Lower lobe of right lung (tissue), 2 donors: Measurements from ENCODE around the gene TSPAN5. TPM values are rescaled to one million over a fixed set of nuclear protein-coding genes. Genes with fewer than 3 reads are reported as not detected.
"Not testable (repeated sequence)": the region's sequence is repeated elsewhere in the genome, so short reads cannot be mapped to it uniquely, and the experiment has no call there.

ENCODE experiments used
- ATAC-seq, 2 donors: fragments of 200-7000 bp; cut with Tn5 transposase; one replicate each; pipeline ENCODE4 v1.9.1; 2020 to 2022; ENCODE audit warnings: mild to moderate bottlenecking in 2 of 2, moderate library complexity in 2 of 2
- DNase-seq: peaks from one replicate; pipeline ENCODE4 v3.0.0-alpha.2; 2020
- H3K27ac ChIP-seq: fragments of 200-600 bp; one replicate; pipeline ENCODE4 v1.8.0; 2022
- H3K27me3 ChIP-seq: fragments of 200-600 bp; one replicate; pipeline ENCODE4 v1.8.0; 2022; ENCODE audit warnings: low read depth
- H3K36me3 ChIP-seq: fragments of 200-600 bp; one replicate; pipeline ENCODE4 v1.8.0; 2022; ENCODE audit warnings: mild to moderate bottlenecking
- H3K4me1 ChIP-seq: fragments of 200-600 bp; one replicate; pipeline ENCODE4 v1.8.0; 2022
- H3K4me3 ChIP-seq: fragments of 200-600 bp; one replicate; pipeline ENCODE4 v1.8.0; 2022; ENCODE audit warnings: mild to moderate bottlenecking
- H3K9me3 ChIP-seq: fragments of 200-600 bp; one replicate; pipeline ENCODE4 v1.8.0; 2022
- intact Hi-C: fragments of 100-400 bp; cut with DNase I; formaldehyde crosslinking; loops from one replicate; pipeline ENCODE4 v1.11.0; 2022
- total RNA-seq: library from RNA; stranded (reverse); fragmentation: NEBNext Ultra II Directional; extraction: Animal tissue kit (Norgen Biotek cat#: 25700); gene quantifications from one replicate; pipeline ENCODE4 v1.2.1, GENCODE V29; 2021
- TF ChIP-seq, protein P1 (sequence below): fragments of 200-600 bp; IDR thresholded peaks from one replicate; pipeline ENCODE4 v1.8.0; 2022; ENCODE audit warnings: antibody characterized with exemption, mild to moderate bottlenecking
- donor health status: DM: no; HTN: yes; CAD: no; lungs with severe emphysema.

Gene TSPAN5
- total RNA-seq, 1 donor from 2014 or later, result 5.7 TPM

DNA sequence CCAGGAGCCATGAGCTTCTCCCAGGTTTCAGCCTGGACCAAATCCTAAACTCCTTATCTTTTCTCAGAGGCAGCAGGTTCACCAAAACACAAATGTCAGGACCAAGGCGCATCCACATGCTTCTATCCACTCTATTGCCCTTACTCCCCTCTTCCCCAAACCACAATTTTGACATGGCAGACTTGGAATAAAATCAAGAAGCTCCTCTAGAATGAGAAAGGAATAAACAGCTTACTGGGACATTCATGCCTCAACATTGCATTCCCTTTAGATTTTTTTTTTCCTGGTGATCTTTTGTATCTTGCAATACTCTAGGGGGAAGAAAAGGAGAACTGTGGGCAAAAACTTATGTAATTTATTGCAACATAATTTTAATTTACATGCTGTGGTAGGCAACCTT is 119.1 kb downstream of the TSPAN5 start:
- no peaks in the 10 kb centered on the region for H3K4me1 ChIP-seq
- H3K4me3 ChIP-seq, result no peak overlapping the region
- H3K27ac ChIP-seq, result no peak overlapping the region
- H3K27me3 ChIP-seq, result no peaks in the 10 kb centered on the region
- no peaks in the 10 kb centered on the region for H3K9me3 ChIP-seq
- intact Hi-C loops, result no loop called here
- ATAC-seq (no peak), DNase-seq (no peak)
- TF ChIP-seq, protein P1, sequence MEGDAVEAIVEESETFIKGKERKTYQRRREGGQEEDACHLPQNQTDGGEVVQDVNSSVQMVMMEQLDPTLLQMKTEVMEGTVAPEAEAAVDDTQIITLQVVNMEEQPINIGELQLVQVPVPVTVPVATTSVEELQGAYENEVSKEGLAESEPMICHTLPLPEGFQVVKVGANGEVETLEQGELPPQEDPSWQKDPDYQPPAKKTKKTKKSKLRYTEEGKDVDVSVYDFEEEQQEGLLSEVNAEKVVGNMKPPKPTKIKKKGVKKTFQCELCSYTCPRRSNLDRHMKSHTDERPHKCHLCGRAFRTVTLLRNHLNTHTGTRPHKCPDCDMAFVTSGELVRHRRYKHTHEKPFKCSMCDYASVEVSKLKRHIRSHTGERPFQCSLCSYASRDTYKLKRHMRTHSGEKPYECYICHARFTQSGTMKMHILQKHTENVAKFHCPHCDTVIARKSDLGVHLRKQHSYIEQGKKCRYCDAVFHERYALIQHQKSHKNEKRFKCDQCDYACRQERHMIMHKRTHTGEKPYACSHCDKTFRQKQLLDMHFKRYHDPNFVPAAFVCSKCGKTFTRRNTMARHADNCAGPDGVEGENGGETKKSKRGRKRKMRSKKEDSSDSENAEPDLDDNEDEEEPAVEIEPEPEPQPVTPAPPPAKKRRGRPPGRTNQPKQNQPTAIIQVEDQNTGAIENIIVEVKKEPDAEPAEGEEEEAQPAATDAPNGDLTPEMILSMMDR, result no peak
- no peaks in the 10 kb centered on the region for H3K36me3 ChIP-seq

DNA sequence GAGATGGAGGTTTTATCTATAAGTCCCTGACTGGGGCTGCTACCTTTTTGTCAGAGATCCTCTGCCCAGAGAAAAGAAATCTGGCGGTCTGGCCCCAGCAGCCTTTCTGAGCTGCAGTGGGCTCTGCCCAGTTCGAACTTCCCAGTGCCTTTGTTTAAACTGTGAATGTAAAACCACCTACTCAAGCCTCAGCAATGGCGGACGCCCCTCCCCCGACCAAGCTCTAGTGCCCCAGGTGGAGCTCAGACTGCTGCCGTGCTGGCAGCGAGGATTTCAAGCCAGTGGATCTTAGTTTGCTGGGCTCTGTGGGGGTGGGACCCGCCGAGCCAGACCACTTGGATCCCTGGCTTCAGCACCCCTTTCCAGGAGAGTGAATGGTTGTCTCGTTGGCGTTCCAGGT is 121.8 kb downstream of the TSPAN5 start:
- Histone ChIP-seq H3K4me3 (no peak overlapping the region), H3K4me1 (no peaks in the 10 kb centered on the region), H3K36me3 (no peaks in the 10 kb centered on the region), H3K9me3 (no peaks in the 10 kb centered on the region), H3K27ac (no peak overlapping the region), H3K27me3 (no peaks in the 10 kb centered on the region)
- intact Hi-C loops, result no loop called here
- TF ChIP-seq, protein P1, result no peak
- ATAC-seq, result no peak
- DNase-seq, result no peak

DNA sequence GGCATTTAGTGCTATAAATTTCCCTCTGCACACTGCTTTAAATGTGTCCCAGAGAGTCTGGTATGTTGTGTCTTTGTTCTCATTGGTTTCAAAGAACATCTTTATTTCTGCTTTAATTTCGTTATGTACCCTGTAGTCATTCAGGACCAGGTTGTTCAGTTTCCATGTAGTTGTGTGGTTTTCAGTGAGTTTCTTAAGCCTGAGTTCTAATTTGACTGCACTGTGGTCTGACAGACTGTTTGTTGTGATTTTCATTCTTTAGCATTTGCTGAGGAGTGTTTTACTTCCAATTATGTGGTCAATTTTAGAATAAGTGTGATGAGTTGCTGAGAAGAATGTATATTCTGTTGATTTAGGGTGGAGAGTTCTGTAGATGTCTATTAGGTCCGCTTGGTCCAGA is 124.3 kb downstream of the TSPAN5 start:
- not testable (repeated sequence) for H3K36me3 ChIP-seq

DNA sequence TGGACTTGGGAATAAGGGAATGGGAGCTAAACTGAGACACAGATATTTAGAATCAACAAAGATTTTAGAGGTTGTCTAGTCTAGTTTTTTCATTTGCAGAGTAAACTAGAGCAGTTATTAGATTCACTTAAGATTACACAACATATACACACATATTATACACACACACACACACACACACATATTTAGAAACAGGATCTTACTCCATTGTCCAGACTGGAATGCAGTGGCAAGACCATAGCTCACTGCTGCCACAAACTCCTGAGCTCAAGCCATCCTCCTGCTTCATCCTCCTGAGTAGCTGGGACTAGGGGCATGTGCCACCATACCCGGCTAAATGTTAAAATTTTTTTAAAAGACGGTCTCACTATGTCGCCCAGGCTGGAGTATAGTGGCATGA is 127.8 kb downstream of the TSPAN5 start:
- ATAC-seq, result no peak
- TF ChIP-seq, protein P1, result no peak

More for the DNA sequence above, 124.3 kb downstream of the TSPAN5 start:
- intact Hi-C loops, ATAC-seq, H3K27ac ChIP-seq, H3K27me3 ChIP-seq, DNase-seq, H3K9me3 ChIP-seq, H3K4me3 ChIP-seq, H3K4me1 ChIP-seq: not testable (repeated sequence)

DNA sequence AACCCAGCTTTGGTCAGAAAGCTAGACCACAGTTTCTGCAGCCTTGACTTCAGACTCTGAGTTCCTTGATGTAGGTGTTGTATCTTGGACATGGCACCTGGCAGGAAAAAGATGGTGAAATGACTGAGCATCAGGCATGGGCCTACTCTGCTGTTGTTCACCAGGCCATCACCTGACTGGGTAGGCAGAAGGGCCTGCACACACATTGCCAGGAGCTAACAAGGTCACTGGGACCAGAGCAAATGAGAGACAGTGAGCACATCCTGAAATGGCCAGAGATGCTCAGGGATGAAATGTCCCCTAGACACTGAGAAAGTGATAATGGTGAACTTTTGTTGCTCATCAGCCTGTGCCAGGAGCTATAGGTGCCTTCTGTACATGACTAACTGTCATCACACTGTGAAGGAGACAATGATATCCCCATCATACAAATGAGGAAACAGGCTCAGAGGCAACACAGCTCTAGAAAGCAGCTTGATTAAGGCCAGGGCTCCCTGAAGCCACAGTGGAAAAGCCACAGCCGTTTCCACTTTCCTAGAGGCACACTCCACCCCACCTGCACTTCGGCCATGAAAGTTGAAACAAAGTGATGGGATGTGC is 128.3 kb downstream of the TSPAN5 start:
- intact Hi-C loops, result no loop called here
- H3K4me3 ChIP-seq, result no peak overlapping the region
- no peaks in the 10 kb centered on the region for H3K36me3 ChIP-seq
- H3K27ac ChIP-seq, result no peak overlapping the region
- H3K4me1 ChIP-seq, result no peaks in the 10 kb centered on the region
- no peaks in the 10 kb centered on the region for H3K9me3 ChIP-seq
- no peak for ATAC-seq
- DNase-seq, result no peak
- TF ChIP-seq, protein P1, result no peak
- H3K27me3 ChIP-seq, result no peaks in the 10 kb centered on the region

More for the DNA sequence above, 127.8 kb downstream of the TSPAN5 start:
- Histone ChIP-seq H3K27me3 (no peaks in the 10 kb centered on the region), H3K4me1 (no peaks in the 10 kb centered on the region), H3K9me3 (no peaks in the 10 kb centered on the region), H3K4me3 (no peak overlapping the region), H3K36me3 (no peaks in the 10 kb centered on the region), H3K27ac (no peak overlapping the region)
- no peak for DNase-seq
- intact Hi-C loops, result no loop called here

DNA sequence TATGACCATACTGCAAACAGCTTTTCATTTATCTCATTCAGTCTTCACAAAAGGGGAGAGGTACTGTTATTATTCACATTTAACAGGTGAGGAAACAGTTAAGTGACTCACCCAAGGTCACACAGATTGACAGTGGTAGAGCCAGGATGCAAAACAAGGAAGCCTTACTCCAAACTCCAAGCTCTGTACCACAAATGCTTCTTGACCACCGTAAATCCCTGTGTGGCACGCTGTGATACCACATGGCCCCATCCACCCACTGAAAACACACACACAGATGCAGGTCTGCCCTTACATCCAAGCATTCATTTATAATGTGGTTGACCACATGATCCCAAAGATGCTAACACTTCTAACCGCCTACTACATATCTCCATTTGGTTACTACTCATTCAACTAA is 129.5 kb downstream of the TSPAN5 start:
- ATAC-seq (no peak), DNase-seq (no peak)
- Histone ChIP-seq H3K9me3 (no peaks in the 10 kb centered on the region), H3K27me3 (no peaks in the 10 kb centered on the region), H3K4me1 (no peaks in the 10 kb centered on the region), H3K36me3 (no peaks in the 10 kb centered on the region), H3K4me3 (no peak overlapping the region), H3K27ac (no peak overlapping the region)
- intact Hi-C loops, result no loop called here
- TF ChIP-seq, protein P1, result no peak
